Activated naive CD4-positive, alpha-beta T cell treated with anti-CD3 and anti-CD28 coated beads, Interleukin-2, amount 50 U/mL, for 72 hours (primary cell): ENCODE measurements around the gene TMBIM1. TPM values are rescaled to one million over a fixed set of nuclear protein-coding genes. Genes with fewer than 3 reads are reported as not detected.
"Not testable (repeated sequence)": the region's sequence is repeated elsewhere in the genome, so short reads cannot be mapped to it uniquely, and the experiment has no call there.

Source experiments
- ATAC-seq, 2 donors: fragments of 150-1000 bp; cut with Tn5 transposase; 2 replicates each; pipeline ENCODE4 v1.10.0; 2021; ENCODE audit warnings: mild to moderate bottlenecking in 2 of 2, moderate library complexity in 2 of 2
- DNase-seq, 2 donors: peaks; one replicate each; pipeline ENCODE4 v3.0.0; 2021 to 2022; ENCODE audit warnings: low spot score in 2 of 2
- H3K27ac Mint-ChIP-seq, 2 donors: one replicate each; pipeline ENCODE4 v1.8.0; 2022; ENCODE audit warnings: mild to moderate bottlenecking in 2 of 2, mixed read lengths in 2 of 2
- H3K36me3 Mint-ChIP-seq, 2 donors: one replicate each; pipeline ENCODE4 v1.8.0; 2022; ENCODE audit warnings: mixed read lengths in 2 of 2
- H3K9me3 Mint-ChIP-seq, 2 donors: one replicate each; pipeline ENCODE4 v1.8.0; 2022; ENCODE audit warnings: mixed read lengths in 2 of 2
- total RNA-seq, 2 donors: library from RNA; stranded (reverse); gene quantifications; one replicate each; pipeline ENCODE4 v1.2.3, GENCODE V29; 2022

Gene TMBIM1
- total RNA-seq, 2 donors from 2014 or later = 46.1 to 47.5 TPM

DNA sequence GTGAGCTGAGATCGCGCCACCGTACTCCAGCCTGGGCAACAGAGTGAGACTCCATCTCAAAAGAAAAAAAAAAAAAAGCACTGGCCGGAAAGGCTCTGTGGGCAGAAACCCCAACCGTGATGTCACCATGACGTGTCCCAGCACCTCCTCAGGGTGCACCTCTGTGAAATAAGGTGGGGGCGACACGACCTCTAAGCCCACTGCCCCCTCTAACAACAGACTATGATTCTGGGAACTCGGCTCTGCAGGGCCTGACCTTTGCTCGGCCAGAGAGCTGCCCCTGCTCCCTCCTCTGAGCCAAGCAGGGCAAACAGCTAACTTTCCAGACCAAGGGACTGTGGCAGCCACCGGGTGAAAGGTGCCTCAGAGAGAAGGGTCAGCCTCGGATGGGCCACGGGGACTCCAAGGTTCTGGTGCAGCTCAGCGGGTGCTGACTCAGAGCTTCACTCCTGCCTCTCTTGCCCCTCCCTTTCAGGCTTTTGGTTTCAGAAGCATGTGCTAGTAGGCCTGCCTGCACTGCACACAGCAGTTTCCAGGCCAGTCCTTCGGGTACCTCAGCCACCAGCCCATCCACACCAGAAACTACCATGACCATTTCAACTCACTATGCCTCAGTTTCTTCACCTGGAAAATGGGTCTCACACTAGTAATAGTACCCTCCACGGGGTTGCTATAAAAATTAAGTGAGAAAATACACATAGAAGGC, 8.0 kb downstream of the TMBIM1 start:
- DNase-seq (peak; percentile 39 to 72), ATAC-seq (peak; percentile 33 to 51)
- Mint-ChIP-seq H3K36me3 (no peaks in the 10 kb centered on the region), H3K27ac (peak overlapping the region; percentile 22 to 96), H3K9me3 (no peaks in the 10 kb centered on the region)

DNA sequence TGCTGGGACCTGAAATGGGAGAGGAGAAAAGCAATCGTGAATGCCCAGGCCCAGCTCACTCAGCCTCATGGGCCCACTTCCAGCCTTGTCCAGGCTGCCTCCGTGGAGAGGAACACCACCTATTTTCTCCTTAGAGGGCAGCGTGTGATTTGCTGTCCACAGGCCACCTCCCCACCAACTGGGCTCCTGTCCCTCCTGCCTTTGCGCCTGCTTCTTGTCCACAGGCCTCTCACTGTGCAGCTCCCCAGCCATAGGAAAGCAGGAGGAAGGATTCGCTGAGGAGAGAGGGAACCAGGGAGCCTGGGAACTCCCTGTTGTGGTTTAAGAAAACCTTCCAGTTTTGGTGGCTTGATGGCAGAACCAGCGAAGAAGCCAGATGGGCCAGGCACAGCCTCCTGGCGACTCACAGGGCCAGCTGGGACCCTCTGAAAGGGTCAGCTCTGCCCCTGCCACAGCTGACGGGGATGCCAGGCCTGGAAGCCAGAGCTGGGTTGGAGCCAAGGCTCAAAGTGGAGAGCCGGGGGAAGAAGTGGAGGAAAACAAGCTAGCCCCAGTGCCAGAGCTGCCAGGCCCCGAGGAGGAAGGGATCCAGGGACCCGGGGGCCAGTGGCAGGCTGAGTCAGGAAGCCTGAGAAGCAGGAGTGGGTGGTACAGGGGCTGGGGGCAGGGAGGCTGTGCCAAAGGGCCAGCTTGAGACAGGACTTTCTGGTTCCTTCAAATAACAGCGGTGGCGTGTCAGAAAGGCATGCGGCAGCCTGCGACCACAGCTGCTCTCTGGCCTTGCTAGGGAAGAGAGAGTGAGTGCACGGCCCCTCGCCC, 9.9 kb downstream of the TMBIM1 start:
- no peak for ATAC-seq
- no peak for DNase-seq
- no peaks in the 10 kb centered on the region for H3K36me3 Mint-ChIP-seq
- H3K27ac Mint-ChIP-seq = peak overlapping the region; percentile 47 to 90
- H3K9me3 Mint-ChIP-seq = no peaks in the 10 kb centered on the region

DNA sequence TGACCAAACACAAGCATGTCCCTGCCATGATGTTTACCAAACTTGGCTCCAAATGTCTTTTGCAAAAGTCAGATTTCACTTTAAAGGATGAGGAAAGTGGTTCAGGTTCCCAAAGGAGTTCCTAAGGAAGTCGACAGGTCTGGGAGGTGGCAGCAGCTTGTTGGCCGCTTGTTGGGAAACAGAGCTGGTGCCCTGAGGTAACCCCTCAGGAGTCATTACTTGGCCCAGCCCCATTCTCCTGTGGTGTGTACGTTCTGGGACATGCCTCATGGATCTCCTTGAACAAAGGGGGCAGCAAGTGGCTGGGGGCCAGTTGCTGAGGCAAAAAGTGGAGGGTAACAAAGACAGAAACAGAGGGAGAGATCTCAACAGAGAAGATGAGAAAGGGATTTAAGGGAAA, 10.9 kb downstream of the TMBIM1 start:
- H3K27ac Mint-ChIP-seq = peak overlapping the region; percentile 43 to 69
- H3K36me3 Mint-ChIP-seq = no peaks in the 10 kb centered on the region
- DNase-seq (no peak), ATAC-seq (no peak)
- H3K9me3 Mint-ChIP-seq = no peaks in the 10 kb centered on the region

DNA sequence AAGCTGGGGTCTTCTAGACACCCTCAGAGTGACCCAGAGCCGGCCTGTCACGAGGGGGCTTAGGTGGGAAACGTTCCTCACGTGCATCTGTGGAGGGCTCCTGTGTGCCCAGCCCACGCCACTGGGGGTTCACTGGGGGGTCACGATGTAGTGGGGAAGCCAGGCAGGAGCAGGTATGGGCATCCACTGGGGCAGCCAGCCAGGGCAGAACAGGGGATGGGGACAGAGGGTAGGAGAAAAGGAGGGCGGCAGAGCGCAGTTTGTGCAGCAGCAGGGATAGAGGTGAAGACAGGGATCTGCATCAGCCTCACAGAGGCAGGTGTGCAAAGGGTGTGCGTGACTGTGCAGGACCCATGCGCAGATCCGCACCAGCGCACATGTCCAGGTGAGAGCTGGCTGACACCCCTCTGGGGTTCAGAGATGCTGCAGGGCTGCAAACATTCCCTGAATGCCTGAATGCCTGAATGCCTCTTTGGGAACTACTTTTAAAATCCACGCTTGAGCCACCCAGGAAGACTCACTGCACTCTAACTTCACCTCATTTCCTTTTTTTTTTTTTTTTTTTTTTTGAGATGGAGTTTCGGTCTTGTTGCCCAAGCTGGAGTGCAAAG, 11.9 kb downstream of the TMBIM1 start:
- Mint-ChIP-seq H3K27ac (peak overlapping the region; percentile 8 to 84), H3K36me3 (no peaks in the 10 kb centered on the region), H3K9me3 (no peaks in the 10 kb centered on the region)
- ATAC-seq (no peak), DNase-seq (no peak)

DNA sequence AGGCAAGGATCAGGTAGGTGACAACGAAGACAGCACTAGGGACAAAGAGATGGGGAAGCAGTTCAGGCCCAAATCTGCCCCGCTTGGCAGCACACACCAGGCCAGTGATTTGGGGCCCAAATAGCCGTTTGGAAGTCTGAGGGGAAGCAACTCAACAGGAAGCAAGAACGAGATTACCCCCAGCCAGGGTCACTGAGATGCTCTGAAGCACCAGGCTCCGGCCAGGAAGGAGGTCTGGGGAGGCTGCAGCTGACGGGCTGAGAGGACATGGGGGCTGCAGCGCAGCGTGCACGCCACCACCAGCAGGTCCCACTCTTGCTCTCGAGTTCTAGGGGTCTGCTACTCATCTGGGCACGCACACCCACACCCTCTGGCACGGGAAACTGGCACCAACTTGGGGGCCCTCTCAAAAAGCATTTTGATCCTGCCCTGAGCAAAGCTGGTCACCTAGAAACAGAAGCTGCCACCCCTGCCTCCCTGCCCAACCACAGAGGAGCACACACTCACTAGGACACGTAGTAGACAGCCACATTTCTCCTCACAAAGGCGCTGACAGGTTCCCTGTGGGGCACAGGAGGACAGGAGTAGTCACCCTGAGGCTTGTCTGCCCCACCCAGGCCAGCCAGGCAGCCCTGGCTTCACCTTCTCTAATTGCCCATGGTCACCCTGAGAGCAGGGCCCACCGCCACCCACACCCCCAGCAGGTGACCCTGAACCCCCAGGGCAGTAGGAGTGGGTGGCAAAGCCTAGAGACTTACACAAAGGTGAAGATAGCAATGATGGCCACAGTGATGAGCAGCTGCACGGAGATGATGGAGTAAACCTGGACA, 13.6 kb downstream of the TMBIM1 start:
- Mint-ChIP-seq H3K9me3 (no peaks in the 10 kb centered on the region), H3K36me3 (no peaks in the 10 kb centered on the region), H3K27ac (peak overlapping the region; percentile 18 to 40)
- DNase-seq (no peak), ATAC-seq (no peak)

DNA sequence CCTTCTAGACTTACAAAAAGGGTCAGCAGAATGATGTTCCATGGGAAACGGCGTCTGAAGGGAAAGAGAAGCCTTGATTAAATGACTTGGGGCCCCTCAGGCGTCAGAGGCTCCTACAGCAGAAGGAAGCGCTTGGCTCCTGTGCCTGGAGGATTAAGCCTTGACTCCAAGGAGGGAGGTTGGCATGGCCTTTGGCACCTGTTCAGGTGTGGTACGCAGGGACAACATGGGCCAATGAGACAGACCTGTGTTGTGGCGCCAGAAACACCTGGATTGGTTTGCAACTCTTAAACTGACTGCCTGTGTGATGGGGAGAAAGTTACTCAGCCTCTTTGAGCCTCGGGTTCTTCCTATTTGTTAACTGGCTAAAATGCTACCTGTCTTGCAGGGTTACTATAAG, 14.4 kb downstream of the TMBIM1 start:
- no peaks in the 10 kb centered on the region for H3K36me3 Mint-ChIP-seq
- ATAC-seq (no peak), DNase-seq (no peak)
- peak overlapping the region in 1 of 2 donors; percentile 18 for H3K27ac Mint-ChIP-seq
- no peaks in the 10 kb centered on the region for H3K9me3 Mint-ChIP-seq

DNA sequence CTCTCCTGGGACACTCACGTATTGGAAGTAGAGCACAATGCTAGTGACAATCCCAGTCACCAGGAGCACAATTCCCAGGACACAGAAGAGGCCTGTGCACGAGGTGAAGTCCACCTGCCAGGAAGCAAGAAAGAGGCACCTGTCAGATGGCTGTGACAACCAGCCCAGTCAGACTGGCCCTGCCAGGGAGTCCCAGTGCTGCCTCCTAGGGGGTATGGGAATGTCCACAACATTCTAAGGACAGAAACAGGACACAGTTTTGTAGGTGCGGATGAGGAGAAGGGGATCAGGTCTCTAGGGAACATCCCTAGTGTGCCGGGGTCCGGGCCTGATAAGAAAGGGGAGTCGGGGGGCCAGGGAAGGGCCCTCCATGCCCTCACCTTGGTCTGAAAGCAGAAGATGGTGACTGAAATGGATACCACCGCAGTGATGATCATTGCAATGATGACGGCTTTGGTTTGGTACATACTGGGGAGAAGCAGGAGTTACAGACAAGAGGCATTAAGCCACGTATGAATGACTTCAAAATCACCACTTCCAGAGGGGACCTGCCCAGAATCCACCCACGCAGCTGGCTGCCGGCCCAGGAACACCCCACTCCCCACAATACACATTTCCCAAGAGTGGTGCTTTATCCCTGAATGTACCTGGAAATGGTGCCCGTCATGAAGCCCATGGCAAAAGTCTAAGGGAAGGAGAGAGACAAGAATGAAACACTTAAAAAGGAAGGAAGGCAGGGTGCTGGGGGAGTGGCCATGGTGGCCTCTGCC, 15.1 kb downstream of the TMBIM1 start:
- Mint-ChIP-seq H3K36me3 (no peaks in the 10 kb centered on the region), H3K27ac (peak overlapping the region; percentile 7 to 83), H3K9me3 (no peaks in the 10 kb centered on the region)
- ATAC-seq = no peak
- no peak for DNase-seq

DNA sequence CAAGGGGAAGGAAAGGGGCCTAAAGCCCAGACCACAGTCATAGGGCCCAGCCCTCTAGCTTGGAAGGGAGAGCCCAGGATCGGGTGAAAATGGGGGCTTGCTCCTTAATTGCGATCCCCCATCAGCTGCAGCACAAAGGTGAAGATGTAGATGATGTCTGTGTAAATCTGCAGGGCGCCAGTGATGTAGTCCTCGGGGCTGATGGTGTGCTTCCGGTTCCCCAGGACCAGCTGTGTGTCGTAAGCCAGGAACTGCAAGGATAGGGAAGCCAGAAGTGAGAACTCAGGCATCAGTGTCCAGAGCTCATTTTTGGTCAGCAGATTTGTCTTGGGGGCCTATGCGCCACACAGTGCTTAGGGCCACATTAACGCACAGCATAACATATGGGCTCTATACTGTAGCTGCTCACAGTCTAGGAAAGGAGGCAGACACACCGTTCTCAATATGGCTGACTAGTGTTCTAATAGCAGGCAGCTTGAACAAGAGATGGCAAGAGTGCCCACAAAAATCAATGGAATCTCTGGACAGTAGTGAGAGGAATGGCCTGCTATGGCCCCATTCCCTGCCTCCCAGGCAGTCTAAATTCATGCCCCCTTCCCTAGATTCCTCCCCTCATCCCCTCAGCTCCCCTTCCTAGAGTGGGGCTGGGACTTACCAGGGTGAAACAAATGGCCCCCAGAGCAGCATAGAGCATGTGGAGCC, 16.8 kb downstream of the TMBIM1 start:
- peak overlapping the region; percentile 7 to 72 for H3K27ac Mint-ChIP-seq
- H3K36me3 Mint-ChIP-seq = no peaks in the 10 kb centered on the region
- no peaks in the 10 kb centered on the region for H3K9me3 Mint-ChIP-seq
- no peak for DNase-seq
- ATAC-seq = no peak

DNA sequence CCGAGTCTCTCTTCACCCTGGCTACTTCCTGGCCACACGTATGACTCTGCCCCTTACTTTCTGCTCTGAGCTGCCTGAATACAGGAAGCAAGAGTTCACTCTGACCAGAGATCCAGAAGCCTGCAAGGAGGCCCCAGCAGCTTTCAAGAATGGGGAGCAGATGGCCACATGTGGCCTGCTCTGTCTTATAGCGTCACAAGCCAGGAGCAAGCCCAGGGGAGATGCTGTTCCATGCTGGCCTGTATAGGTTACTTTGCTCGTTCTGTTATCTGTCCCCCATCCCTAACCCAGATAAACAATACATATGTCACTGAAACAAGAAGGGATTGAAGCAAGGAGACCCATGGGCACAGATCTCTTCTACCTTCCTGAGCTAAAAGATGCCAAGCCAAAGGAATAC, 17.7 kb downstream of the TMBIM1 start:
- Mint-ChIP-seq H3K36me3 (peaks cover 1 to 7% of the 10 kb centered on the region in 2 donors), H3K27ac (peak overlapping the region; percentile 13 to 74), H3K9me3 (no peaks in the 10 kb centered on the region)
- DNase-seq (no peak), ATAC-seq (no peak)

DNA sequence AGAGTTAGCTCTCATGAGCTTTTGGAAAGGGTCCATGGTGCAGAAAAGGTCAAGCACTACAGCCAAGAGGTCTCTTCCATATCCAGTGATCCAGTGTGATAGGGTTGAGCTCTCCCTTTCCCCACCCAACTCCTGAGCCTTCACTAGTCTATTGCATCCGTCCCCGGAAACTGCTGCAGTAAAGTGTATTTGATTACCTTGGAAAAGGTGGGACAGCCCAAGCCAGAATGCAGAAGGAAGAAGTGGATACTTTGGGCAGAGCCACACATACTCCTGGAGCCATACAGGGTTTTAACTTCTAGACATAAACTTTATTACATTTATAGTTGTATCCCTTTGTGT, 18.4 kb downstream of the TMBIM1 start:
- Mint-ChIP-seq H3K9me3 (no peaks in the 10 kb centered on the region), H3K36me3 (peaks cover 7 to 12% of the 10 kb centered on the region in 2 donors), H3K27ac (peak overlapping the region in 1 of 2 donors; percentile 74)
- ATAC-seq (no peak), DNase-seq (no peak)

DNA sequence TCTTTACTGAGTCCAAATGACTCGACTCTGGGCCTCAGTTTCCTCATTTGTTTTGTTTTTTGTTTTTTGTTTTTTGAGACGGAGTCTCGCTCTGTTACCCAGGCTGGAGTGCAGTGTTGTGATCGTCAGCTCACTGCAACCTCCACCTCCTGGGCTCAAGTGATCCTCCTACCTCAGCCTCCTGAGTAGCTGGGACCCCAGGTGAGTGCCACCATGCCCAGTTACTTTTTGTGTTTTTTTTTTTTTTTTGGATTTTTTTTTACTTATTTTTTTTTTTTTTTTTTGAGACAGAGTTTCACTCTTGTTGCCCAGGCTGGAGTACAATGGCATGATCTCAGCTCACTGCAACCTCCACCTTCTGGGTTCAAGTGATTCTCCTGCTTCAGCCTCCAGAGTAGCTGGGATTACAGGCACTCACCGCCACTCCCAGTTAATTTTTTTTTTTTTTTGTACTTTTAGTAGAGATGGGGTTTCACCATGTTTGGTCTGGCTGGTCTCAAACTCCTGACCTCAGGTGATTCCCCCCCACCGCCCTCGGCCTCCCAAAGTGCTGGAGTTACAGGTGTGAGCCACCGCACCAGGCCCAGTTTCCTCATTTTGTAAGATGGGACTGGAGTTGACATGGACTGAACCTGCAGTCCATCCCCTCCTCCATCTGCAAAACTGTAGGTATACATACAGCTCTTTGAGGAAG, 18.9 kb downstream of the TMBIM1 start:
- Mint-ChIP-seq H3K36me3 (peaks cover 7 to 12% of the 10 kb centered on the region in 2 donors), H3K27ac (peak overlapping the region in 1 of 2 donors; percentile 74)
- not testable (repeated sequence) for H3K9me3 Mint-ChIP-seq, DNase-seq, ATAC-seq

DNA sequence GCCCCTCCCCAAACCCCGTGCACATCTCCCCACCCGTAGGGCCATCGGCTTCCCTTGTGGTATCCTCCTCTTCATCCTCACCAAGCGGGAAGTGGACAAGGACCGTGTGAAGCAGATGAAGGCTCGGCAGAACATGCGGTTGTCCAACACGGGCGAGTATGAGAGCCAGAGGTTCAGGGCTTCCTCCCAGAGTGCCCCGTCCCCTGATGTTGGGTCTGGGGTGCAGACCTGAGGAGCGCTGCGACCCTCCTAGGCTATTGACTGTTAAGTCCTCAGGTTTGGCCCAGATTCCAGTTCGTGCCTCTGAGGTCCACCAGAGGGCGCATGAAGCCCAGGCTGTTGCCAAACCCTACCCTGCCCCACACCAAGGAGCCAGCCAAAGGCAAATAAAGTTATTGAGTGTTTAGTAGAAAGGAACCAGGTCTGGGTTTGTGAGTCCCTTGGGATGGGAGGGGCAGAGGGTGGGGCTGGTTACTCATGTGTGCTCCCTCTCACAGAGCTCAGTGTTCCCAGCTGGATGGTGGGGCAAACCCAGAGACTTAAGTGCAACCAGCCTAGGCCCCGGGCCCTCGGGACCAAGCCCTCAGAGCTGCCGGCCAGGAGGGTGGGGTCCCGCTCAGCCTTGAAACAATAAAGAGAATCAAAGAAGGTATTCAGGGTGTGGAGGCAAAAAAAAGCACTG, 19.6 kb downstream of the TMBIM1 start:
- Mint-ChIP-seq H3K36me3 (peaks cover 7 to 12% of the 10 kb centered on the region in 2 donors), H3K9me3 (no peaks in the 10 kb centered on the region), H3K27ac (no peak overlapping the region)
- peak in 1 of 2 donors; percentile 9 for ATAC-seq
- DNase-seq = peak; percentile 75

DNA sequence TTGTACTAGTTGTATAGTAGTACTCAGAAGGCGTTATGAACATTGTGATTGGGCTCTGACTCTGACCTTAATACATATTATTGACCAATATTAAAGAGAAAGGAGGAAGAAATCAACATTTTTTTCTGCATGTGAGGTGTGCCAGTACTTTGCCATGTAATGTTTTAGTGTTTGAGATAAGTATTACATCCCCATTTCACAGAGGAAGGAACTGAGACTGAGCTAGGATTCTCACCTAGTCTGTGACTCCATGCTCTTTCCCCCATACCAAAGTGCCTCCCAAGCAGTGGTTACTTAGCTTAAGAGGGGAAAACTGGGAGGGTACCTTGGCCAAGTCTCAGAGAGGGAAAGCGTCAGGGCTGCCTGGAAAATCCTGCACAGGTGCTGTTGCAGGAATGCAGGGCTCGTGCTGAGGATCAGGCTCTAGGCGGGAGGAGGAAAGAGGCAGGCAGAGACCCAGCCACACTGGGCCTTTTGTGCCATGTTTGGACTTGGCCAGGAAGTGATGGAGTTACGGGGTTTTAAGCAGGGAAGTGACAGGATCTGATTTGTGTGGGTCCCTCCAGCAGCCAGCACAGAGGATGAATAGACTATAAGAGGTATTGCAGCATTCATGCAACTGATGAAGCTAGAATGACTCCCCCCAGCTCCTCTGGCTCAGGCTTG, 20.3 kb downstream of the TMBIM1 start:
- ATAC-seq (no peak), DNase-seq (no peak)
- peaks cover 12 to 14% of the 10 kb centered on the region in 2 donors for H3K36me3 Mint-ChIP-seq
- H3K9me3 Mint-ChIP-seq = no peaks in the 10 kb centered on the region
- H3K27ac Mint-ChIP-seq = peak overlapping the region in 1 of 2 donors; percentile 98

DNA sequence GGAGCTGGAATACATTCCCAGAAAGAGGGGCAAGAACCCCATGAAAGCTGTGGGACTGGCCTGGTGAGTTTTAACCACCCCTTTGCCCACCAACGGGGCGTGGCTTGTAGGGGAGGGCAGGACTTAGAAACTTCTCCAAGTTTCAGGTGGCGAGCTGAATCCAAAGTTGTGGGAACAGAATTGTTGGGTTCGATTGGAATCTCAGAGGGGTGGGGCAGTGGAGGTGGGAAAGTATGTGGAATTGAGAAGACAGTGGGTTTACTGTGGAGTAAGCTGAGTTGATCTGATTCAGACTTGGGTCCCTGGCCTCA, 20.9 kb downstream of the TMBIM1 start:
- Mint-ChIP-seq H3K36me3 (peaks cover 12 to 14% of the 10 kb centered on the region in 2 donors), H3K27ac (peak overlapping the region in 1 of 2 donors; percentile 98), H3K9me3 (no peaks in the 10 kb centered on the region)
- DNase-seq = no peak
- ATAC-seq = no peak
